D721Med (cell line): Measurements from ENCODE around the gene INTS7.
"Not testable (repeated sequence)": the region's sequence is repeated elsewhere in the genome, so short reads cannot be mapped to it uniquely, and the experiment has no call there.

Experiments
- DNase-seq: peaks from one replicate; pipeline ENCODE4 v3.0.0; 2011; ENCODE audit warnings: low spot score; ENCODE audit not compliant: insufficient read length
- FAIRE-seq: peaks from 2 replicates; lab custom pipeline; 2011; peaks lifted over from hg19 to GRCh38; lab: Jason Lieb, UNC
- TF ChIP-seq, protein P1 (sequence below): IDR thresholded peaks from 2 replicates; pipeline ENCODE4 v1.5.1; 2012; ENCODE audit warnings: mild to moderate bottlenecking, control low read depth; ENCODE audit not compliant: insufficient read depth; ENCODE audit errors: missing control alignments

Gene INTS7

GRCh38 chr1:211920602-211921226 lies 114.6 kb downstream of the INTS7 start:
- FAIRE-seq (no peak), DNase-seq (no peak)
- TF ChIP-seq, protein P1, sequence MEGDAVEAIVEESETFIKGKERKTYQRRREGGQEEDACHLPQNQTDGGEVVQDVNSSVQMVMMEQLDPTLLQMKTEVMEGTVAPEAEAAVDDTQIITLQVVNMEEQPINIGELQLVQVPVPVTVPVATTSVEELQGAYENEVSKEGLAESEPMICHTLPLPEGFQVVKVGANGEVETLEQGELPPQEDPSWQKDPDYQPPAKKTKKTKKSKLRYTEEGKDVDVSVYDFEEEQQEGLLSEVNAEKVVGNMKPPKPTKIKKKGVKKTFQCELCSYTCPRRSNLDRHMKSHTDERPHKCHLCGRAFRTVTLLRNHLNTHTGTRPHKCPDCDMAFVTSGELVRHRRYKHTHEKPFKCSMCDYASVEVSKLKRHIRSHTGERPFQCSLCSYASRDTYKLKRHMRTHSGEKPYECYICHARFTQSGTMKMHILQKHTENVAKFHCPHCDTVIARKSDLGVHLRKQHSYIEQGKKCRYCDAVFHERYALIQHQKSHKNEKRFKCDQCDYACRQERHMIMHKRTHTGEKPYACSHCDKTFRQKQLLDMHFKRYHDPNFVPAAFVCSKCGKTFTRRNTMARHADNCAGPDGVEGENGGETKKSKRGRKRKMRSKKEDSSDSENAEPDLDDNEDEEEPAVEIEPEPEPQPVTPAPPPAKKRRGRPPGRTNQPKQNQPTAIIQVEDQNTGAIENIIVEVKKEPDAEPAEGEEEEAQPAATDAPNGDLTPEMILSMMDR: no peak

- TF ChIP-seq, protein P1: no peak
- DNase-seq (no peak), FAIRE-seq (no peak)
Observed at GRCh38 chr1:211920141-211920572, 115.2 kb downstream of the INTS7 start.

GRCh38 chr1:211918843-211919414 lies 116.4 kb downstream of the INTS7 start:
- FAIRE-seq: no peak
- no peak for DNase-seq
- TF ChIP-seq, protein P1: no peak

DNA sequence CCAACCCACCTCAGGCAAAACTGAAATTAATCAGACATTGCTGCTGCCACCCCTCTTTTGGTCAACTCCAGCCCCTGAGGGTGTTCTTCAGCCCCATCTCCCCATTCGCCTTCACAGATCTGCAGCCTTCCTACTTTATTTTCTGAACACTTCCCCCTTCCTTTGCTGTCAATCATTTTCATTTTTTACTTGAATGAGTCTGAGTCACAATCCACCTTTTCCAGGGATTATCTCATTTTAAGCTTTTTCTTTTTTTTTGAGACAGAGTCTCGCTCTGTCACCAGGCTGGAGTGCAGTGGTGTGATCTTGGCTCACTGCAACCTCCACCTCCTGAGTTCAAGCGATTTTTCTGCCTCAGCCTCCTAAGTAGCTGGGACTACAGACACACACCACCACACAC lies 118.9 kb downstream of the INTS7 start:
- not testable (repeated sequence) for FAIRE-seq, DNase-seq

DNA sequence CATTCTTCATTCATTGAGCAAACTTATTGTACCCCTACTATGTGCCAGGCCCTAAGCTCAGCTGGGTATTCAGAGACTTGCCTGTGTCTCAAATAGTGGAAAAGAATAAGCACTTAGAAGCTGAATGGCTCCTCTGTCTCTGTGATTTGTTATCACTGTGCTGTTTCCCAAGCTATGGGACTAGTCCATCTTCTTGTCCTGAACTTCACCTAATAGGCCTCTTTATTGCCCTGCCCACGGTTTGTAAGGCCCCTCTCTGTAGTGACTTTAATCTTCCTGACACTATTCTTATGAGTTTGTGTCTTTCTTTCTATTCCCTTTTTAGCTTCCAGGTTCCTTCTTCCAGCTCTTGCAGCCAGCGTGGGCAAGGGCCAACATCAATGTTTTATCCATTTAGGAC lies 119.4 kb downstream of the INTS7 start:
- TF ChIP-seq, protein P1: no peak
- FAIRE-seq (no peak), DNase-seq (no peak)

- DNase-seq (no peak), FAIRE-seq (no peak)
- TF ChIP-seq, protein P1: no peak
Observed at GRCh38 chr1:211912844-211913432, 122.4 kb downstream of the INTS7 start.

DNA sequence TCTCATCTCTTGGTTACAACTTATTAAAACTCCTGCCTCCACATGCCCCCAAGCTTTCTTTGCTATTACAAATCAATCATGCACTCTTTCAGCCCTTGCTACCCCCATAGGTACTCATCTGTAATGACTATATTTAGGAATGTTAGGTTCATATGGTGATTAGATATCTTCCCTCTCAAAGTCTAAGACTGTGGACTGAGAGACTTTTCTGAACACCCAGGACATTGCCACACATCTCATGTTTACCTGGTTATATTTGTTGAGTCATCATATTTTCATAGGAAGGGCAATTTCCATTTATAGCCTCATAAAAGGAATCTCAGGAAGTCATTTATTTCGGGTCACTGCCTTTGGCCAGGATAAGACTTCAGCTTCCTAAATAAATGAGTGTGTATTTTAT lies 123.3 kb downstream of the INTS7 start:
- FAIRE-seq: no peak
- no peak for DNase-seq
- TF ChIP-seq, protein P1: no peak
